ENCODE results near the gene PEX14.
"Not testable (repeated sequence)": the region's sequence is repeated elsewhere in the genome, so short reads cannot be mapped to it uniquely, and the experiment has no call there.

The PEX14 gene

DNA sequence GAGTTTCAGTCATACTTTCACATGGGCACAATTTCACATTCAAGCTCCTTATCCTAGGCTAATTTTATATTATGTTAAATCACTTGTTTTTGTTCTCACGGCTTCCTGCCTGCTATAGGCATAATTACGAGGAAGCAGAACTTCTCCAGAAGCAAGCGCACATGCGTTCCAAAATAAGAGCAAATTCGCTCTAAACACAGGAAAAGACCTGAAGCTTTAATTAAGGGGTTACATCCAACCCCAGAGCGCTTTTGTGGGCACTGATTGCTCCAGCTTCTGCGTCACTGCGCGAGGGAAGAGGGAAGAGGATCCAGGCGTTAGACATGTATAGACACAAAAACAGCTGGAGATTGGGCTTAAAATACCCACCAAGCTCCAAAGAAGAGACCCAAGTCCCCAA, 25.0 kb upstream of the PEX14 start, which contains the start of gene CORT:
Gene CORT, plus strand, starts transcription at position 281 of the 400 bp plus-strand sequence. CDS start 193 bp downstream, outside the sequence.
- CTCF ChIA-PET = interaction anchor here (1.2 kb wide), 1 partner anchor 19 kb away, joined by 6 read pairs; the partner anchor contains the start of gene CENPS
- TF ChIP-seq CTCF (IDR thresholded peaks at IDR 0.05; ENCODE audit: control extremely low read depth, extremely low read depth, low read depth, missing control alignments) = no peak
- no peak for DNase-seq (ENCODE audit: extremely low spot score)
- POLR2A ChIA-PET = interaction anchor here (0.6 kb wide), 1 partner anchor 463 kb away, joined by 5 read pairs; no protein-coding TSS in a partner anchor

GRCh38 chr1:10450156-10450814, 24.5 kb upstream of the PEX14 start:
- CTCF ChIA-PET = interaction anchor here (1.2 to 2.5 kb wide), 2 partner anchors 20 to 44 kb away, joined by 6 to 9 read pairs; partner anchors contain the start of gene CENPS

DNA sequence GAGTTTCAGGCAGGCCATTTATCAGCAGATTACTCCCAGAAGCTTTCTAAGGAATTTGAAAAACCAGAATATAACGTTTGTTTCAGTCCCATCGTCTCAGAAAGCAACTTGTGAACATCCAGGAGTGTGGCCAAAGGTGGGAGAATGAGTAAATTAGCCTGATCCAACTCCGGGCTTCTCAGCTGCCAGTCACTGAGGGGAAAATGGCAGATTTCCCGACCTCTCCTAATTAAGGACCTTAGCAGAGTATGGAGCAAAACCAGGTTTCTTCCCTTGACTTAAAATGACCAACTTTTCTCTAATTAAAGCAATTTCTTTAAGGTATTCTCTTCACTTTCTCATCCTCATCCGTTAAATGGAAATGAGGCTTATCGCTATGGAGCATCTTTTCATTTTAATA, 23.9 kb upstream of the PEX14 start:
- DNase-seq (ENCODE audit: extremely low spot score) = no peak
- ChIA-PET CTCF (interaction anchor here (1.2 to 2.5 kb wide), 2 partner anchors 20 to 43 kb away, joined by 6 to 9 read pairs; partner anchors contain the start of gene CENPS), POLR2A (no interaction called here)
- no peak for TF ChIP-seq CTCF (IDR thresholded peaks at IDR 0.05; ENCODE audit: control extremely low read depth, extremely low read depth, low read depth, missing control alignments)

More at GRCh38 chr1:10450156-10450814, 24.5 kb upstream of the PEX14 start:
- POLR2A ChIA-PET = interaction anchor here (0.6 kb wide), 1 partner anchor 462 kb away, joined by 5 read pairs; no protein-coding TSS in a partner anchor
- DNase-seq (ENCODE audit: extremely low spot score) = no peak
- TF ChIP-seq CTCF (IDR thresholded peaks at IDR 0.05; ENCODE audit: control extremely low read depth, extremely low read depth, low read depth, missing control alignments) = no peak

DNA sequence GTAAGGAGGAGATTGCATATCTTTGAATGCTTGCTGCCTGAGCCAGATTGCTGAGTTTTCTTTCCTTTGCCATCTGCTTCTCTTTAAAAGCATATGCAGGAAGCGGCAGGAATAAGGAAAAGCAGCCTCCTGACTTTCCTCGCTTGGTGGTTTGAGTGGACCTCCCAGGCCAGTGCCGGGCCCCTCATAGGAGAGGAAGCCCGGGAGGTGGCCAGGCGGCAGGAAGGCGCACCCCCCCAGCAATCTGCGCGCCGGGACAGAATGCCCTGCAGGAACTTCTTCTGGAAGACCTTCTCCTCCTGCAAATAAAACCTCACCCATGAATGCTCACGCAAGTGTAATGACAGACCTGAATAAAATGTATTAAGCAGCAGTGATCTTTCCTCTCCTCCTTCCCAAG, 23.5 kb upstream of the PEX14 start:
- DNase-seq (ENCODE audit: extremely low spot score) = no peak
- CTCF ChIA-PET = interaction anchor here (1.4 to 2.5 kb wide), 2 partner anchors 21 to 43 kb away, joined by 3 to 9 read pairs; partner anchors contain the start of gene CENPS
- no peak for TF ChIP-seq CTCF (IDR thresholded peaks at IDR 0.05; ENCODE audit: control extremely low read depth, extremely low read depth, low read depth, missing control alignments)
- POLR2A ChIA-PET = no interaction called here

- no peak for TF ChIP-seq CTCF (IDR thresholded peaks at IDR 0.05; ENCODE audit: control extremely low read depth, extremely low read depth, low read depth, missing control alignments)
- DNase-seq (ENCODE audit: extremely low spot score) = no peak
- POLR2A ChIA-PET = interaction anchor here (0.5 kb wide), 1 partner anchor 798 kb away, joined by 10 read pairs; no protein-coding TSS in a partner anchor
- CTCF ChIA-PET = interaction anchor here (0.6 to 1.3 kb wide), 4 partner anchors 26 to 246 kb away, joined by 3 to 5 read pairs (median 3); partner anchors contain the start of genes CENPS and KIF1B
Measured at GRCh38 chr1:10456048-10456447, 18.7 kb upstream of the PEX14 start.

- DNase-seq (ENCODE audit: extremely low spot score) = no peak
- TF ChIP-seq CTCF (IDR thresholded peaks at IDR 0.05; ENCODE audit: control extremely low read depth, extremely low read depth, low read depth, missing control alignments) = no peak
- POLR2A ChIA-PET = interaction anchor here (0.5 kb wide), 1 partner anchor 799 kb away, joined by 10 read pairs; no protein-coding TSS in a partner anchor
- CTCF ChIA-PET = interaction anchor here (0.6 to 1.3 kb wide), 4 partner anchors 26 to 247 kb away, joined by 3 to 5 read pairs (median 3); partner anchors contain the start of genes CENPS and KIF1B
Measured at GRCh38 chr1:10456661-10457060, 18.1 kb upstream of the PEX14 start.

DNA sequence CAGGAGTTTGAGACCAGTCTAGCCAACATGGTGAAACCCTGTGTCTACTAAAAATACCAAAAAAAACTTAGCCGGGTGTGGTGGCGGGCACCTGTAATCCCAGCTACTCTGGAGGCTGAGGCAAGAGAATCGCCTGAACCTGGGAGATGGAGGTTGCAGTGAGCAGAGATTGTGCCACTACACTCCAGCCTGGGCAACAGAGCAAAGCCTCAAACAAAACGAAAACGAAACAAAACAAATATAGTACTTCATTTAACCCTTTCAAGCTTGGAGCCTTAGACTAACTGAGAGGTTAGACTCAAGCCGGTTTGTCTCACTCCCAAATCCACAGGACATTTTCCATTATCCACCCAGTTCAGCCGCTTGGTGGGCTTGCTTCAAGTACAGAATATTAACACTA, 17.3 kb upstream of the PEX14 start:
- CTCF ChIA-PET = interaction anchor here (1.2 to 1.6 kb wide), 2 partner anchors 26 to 37 kb away, joined by 3 to 6 read pairs; no protein-coding TSS in a partner anchor
- DNase-seq (ENCODE audit: extremely low spot score); POLR2A ChIA-PET: not testable (repeated sequence)

Data from GM10248 (cell line).